DOHH2 (cell line): Measurements from ENCODE around the gene ASIC1.

Experiments
- EZH2phosphoT487 ChIP-seq: fragments of 200-600 bp; sonication (generic); IDR thresholded peaks from 2 replicates; pipeline ENCODE4 v1.6.1; 2017; ENCODE audit warnings: borderline replicate concordance, mild to moderate bottlenecking, antibody characterized with exemption, low read length, moderate library complexity, mixed read lengths
- TF ChIP-seq, protein P1 (sequence below): fragments of 200-600 bp; sonication (generic); IDR thresholded peaks from one replicate; pipeline ENCODE4 v1.5.1; 2014; ENCODE audit warnings: antibody characterized with exemption, mild to moderate bottlenecking, low read depth, low read length; ENCODE audit not compliant: poor library complexity, severe bottlenecking

DNA sequence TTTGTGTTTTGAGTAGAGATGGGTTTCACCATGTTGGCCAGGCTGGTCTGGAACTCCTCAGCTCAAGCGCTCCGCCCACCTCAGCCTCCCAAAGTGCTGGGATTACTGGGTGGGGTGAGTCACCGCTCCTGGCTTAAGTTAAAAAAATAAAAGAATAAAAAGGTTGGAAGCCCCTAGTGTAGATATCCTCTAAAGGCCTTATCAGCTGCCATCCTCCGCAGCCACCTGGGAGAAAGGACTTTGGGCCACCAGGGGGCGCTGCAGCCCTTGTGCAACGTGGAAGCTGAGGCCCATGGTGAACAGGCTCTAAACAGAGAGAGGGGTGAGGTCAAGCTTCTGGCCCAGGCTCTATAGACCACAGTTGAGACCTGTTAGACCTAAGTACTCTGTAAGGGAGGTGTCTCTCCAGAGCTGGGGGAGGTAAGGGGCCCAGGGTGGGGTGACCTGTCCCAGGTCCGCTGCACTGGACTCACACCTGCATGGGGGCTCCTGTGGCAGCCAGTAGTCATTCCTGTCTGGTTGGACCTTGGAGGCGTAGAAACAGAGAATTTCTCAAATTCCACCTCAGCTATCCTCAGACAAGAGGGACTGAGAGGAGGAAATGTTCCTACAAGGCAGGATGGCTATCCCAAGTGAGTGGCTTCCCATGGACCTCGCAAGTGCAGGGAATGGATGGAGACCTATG, 18.1 kb upstream of the ASIC1 start:
- TF ChIP-seq, protein P1, sequence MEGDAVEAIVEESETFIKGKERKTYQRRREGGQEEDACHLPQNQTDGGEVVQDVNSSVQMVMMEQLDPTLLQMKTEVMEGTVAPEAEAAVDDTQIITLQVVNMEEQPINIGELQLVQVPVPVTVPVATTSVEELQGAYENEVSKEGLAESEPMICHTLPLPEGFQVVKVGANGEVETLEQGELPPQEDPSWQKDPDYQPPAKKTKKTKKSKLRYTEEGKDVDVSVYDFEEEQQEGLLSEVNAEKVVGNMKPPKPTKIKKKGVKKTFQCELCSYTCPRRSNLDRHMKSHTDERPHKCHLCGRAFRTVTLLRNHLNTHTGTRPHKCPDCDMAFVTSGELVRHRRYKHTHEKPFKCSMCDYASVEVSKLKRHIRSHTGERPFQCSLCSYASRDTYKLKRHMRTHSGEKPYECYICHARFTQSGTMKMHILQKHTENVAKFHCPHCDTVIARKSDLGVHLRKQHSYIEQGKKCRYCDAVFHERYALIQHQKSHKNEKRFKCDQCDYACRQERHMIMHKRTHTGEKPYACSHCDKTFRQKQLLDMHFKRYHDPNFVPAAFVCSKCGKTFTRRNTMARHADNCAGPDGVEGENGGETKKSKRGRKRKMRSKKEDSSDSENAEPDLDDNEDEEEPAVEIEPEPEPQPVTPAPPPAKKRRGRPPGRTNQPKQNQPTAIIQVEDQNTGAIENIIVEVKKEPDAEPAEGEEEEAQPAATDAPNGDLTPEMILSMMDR = peak; percentile 88
- no peak for TF ChIP-seq EZH2phosphoT487
